SK-N-SH treated with all-trans-retinoic acid at 6 μM for 48 hours (cell line): ENCODE results near the gene EDA.

Experiments used
- ATAC-seq: fragments of 200-7000 bp; cut with Tn5 transposase; 3 replicates; pipeline ENCODE4 v1.9.1; 2020; ENCODE audit warnings: mild to moderate bottlenecking, moderate library complexity
- ARNTL ChIP-seq: fragments of 450-650 bp; formaldehyde crosslinking; IDR thresholded peaks from 2 replicates; pipeline ENCODE4 v1.5.0; 2020; ENCODE audit warnings: low read depth, mild to moderate bottlenecking, moderate library complexity, borderline replicate concordance
- BACH2 ChIP-seq: fragments of 250-450 bp; sonication (Bioruptor Pico); IDR thresholded peaks from 2 replicates; pipeline ENCODE4 v1.9.0; 2021; ENCODE audit warnings: mild to moderate bottlenecking, borderline replicate concordance
- CREB5 ChIP-seq: fragments of 250-450 bp; sonication (Bioruptor Pico); IDR thresholded peaks from 2 replicates; pipeline ENCODE4 v1.5.1; 2020; ENCODE audit warnings: low read depth, mild to moderate bottlenecking, moderate library complexity
- CSDC2 ChIP-seq: fragments of 250-450 bp; sonication (Bioruptor Pico); IDR thresholded peaks from 2 replicates; pipeline ENCODE4 v1.5.0; 2020; ENCODE audit warnings: mild to moderate bottlenecking, moderate library complexity
- CSRNP3 ChIP-seq: fragments of 250-450 bp; sonication (Bioruptor Pico); IDR thresholded peaks from 2 replicates; pipeline ENCODE4 v1.5.1; 2021; ENCODE audit warnings: mild to moderate bottlenecking, moderate library complexity
- ESRRG ChIP-seq: fragments of 250-450 bp; sonication (Bioruptor Pico); IDR thresholded peaks from 2 replicates; pipeline ENCODE4 v1.6.1; 2021; ENCODE audit warnings: mild to moderate bottlenecking
- GLIS3 ChIP-seq: fragments of 250-450 bp; sonication (Bioruptor Pico); IDR thresholded peaks from 2 replicates; pipeline ENCODE4 v1.5.0; 2020; ENCODE audit warnings: mild to moderate bottlenecking, moderate library complexity
- ISL1 ChIP-seq: fragments of 250-450 bp; sonication (Bioruptor Pico); IDR thresholded peaks from 2 replicates; pipeline ENCODE4 v2.1.2; 2022; ENCODE audit warnings: mild to moderate bottlenecking, moderate library complexity
- OSR1 ChIP-seq: fragments of 250-450 bp; sonication (Bioruptor Pico); IDR thresholded peaks from 2 replicates; pipeline ENCODE4 v1.8.0; 2022; ENCODE audit warnings: moderate library complexity, mild to moderate bottlenecking, inconsistent platforms
- PATZ1 ChIP-seq: fragments of 250-450 bp; sonication (Bioruptor Pico); IDR thresholded peaks from 2 replicates; pipeline ENCODE4 v1.8.0; 2020; ENCODE audit warnings: mild to moderate bottlenecking, moderate library complexity, borderline replicate concordance
- POU6F1 ChIP-seq: fragments of 250-450 bp; sonication (Bioruptor Pico); IDR thresholded peaks from 2 replicates; pipeline ENCODE4 v1.8.0; 2021; ENCODE audit warnings: low read depth, mild to moderate bottlenecking, moderate library complexity, borderline replicate concordance
- RARB ChIP-seq: fragments of 250-450 bp; sonication (Bioruptor Pico); IDR thresholded peaks from 2 replicates; pipeline ENCODE4 v1.8.0; 2021; ENCODE audit warnings: mild to moderate bottlenecking, moderate library complexity
- SNAI2 ChIP-seq: fragments of 250-450 bp; sonication (Bioruptor Pico); IDR thresholded peaks from 2 replicates; pipeline ENCODE4 v1.5.0; 2020; ENCODE audit warnings: mild to moderate bottlenecking, moderate library complexity
- TCF4 ChIP-seq: fragments of 250-450 bp; sonication (Bioruptor Pico); IDR thresholded peaks from 2 replicates; pipeline ENCODE4 v1.8.0; 2021; ENCODE audit warnings: mild to moderate bottlenecking, moderate library complexity, borderline replicate concordance
- TSHZ2 ChIP-seq: fragments of 250-450 bp; sonication (Bioruptor Pico); IDR thresholded peaks from 2 replicates; pipeline ENCODE4 v1.5.0; 2020; ENCODE audit warnings: mild to moderate bottlenecking, moderate library complexity
- ZC3H10 ChIP-seq: fragments of 250-450 bp; sonication (Bioruptor Pico); IDR thresholded peaks from 2 replicates; pipeline ENCODE4 v1.5.1; 2021; ENCODE audit warnings: mild to moderate bottlenecking, moderate library complexity
- ZFP3 ChIP-seq: fragments of 250-450 bp; sonication (Bioruptor Pico); IDR thresholded peaks from 2 replicates; pipeline ENCODE4 v1.5.0; 2020; ENCODE audit warnings: mild to moderate bottlenecking, moderate library complexity
- ZFP30 ChIP-seq: fragments of 450-650 bp; formaldehyde crosslinking; IDR thresholded peaks from 2 replicates; pipeline ENCODE4 v1.5.0; 2022; ENCODE audit warnings: mild to moderate bottlenecking, moderate library complexity
- ZNF565 ChIP-seq: fragments of 450-650 bp; formaldehyde crosslinking; conservative IDR thresholded peaks from 2 replicates; pipeline ENCODE4 v1.5.0; 2020; ENCODE audit warnings: low read depth, mild to moderate bottlenecking, moderate library complexity

EDA gene

GRCh38 chrX:70001269-70001668, 385.4 kb downstream of the EDA start:
- TF ChIP-seq ZNF565 (CRISPR knock-in tag) (no peak), OSR1 (CRISPR knock-in tag) (no peak), TCF4 (CRISPR knock-in tag) (no peak), PATZ1 (CRISPR knock-in tag) (no peak), POU6F1 (CRISPR knock-in tag) (no peak), ARNTL (CRISPR knock-in tag) (no peak)
- no peak for ATAC-seq

GRCh38 chrX:70001708-70002341, 385.9 kb downstream of the EDA start:
- no peak for TF ChIP-seq ISL1 (CRISPR knock-in tag)
- no peak for TF ChIP-seq SNAI2
- no peak for TF ChIP-seq PATZ1 (CRISPR knock-in tag)
- no peak for TF ChIP-seq POU6F1 (CRISPR knock-in tag)
- TF ChIP-seq BACH2 (CRISPR knock-in tag): no peak
- no peak for TF ChIP-seq ARNTL (CRISPR knock-in tag)
- no peak for TF ChIP-seq TCF4 (CRISPR knock-in tag)
- TF ChIP-seq ZNF565 (CRISPR knock-in tag): no peak
- no peak for TF ChIP-seq CSDC2 (CRISPR knock-in tag)
- no peak for TF ChIP-seq RARB (CRISPR knock-in tag)
- no peak for TF ChIP-seq OSR1 (CRISPR knock-in tag)
- no peak for TF ChIP-seq TSHZ2 (CRISPR knock-in tag)
- no peak for TF ChIP-seq ESRRG (CRISPR knock-in tag)
- TF ChIP-seq ZC3H10 (CRISPR knock-in tag): no peak
- TF ChIP-seq CSRNP3 (CRISPR knock-in tag): no peak
- TF ChIP-seq GLIS3: no peak
- no peak for TF ChIP-seq CREB5 (CRISPR knock-in tag)
- no peak for TF ChIP-seq ZFP3
- no peak for TF ChIP-seq ZFP30 (CRISPR knock-in tag)
- no peak for ATAC-seq
